SK-N-SH (cell line): ENCODE measurements around the gene LSS. TPM values are rescaled to one million over a fixed set of nuclear protein-coding genes. Genes with fewer than 3 reads are reported as not detected.

ENCODE experiments used
- CTCF ChIA-PET: fragments of 300-600, 350-600 bp; formaldehyde crosslinking; extraction: SDS; loops from one replicate; lab custom pipeline; 2021; lab: Yijun Ruan, JAX
- POLR2A ChIA-PET: fragments of 350-600 bp; sonication (Branson Sonifier 250); formaldehyde crosslinking; extraction: SDS; loops from one replicate; lab custom pipeline; 2020; ENCODE audit warnings: antibody characterized with exemption, inconsistent platforms; lab: Yijun Ruan, JAX
- DNase-seq: peaks from one replicate; pipeline ENCODE4 v3.0.0; 2012
- H2AFZ ChIP-seq: fragments of 200-600 bp; sonication (generic); 2 replicates; pipeline ENCODE4 v1.8.1; 2016; ENCODE audit warnings: antibody characterized with exemption, mild to moderate bottlenecking, low read depth
- H3F3A ChIP-seq: fragments of 200-600 bp; sonication (generic); replicated peaks from 2 replicates; pipeline ENCODE3; 2016; ENCODE audit warnings: antibody characterized with exemption, mild to moderate bottlenecking; ENCODE audit not compliant: insufficient read depth
- H3K27ac ChIP-seq, 2 experiments: fragments of 200-500 bp in 1 of 2; fragments of 200-600 bp in 1 of 2; sonication (Bioruptor generic) in 1 of 2; sonication (generic), shearing (Covaris generic) in 1 of 2; 2 replicates each; pipeline versions ENCODE4 v1.5.1 to v1.6.1; 2014 to 2016; ENCODE audit warnings: low read depth in 2 of 2, inconsistent platforms in 1 of 2, low read length in 1 of 2, mild to moderate bottlenecking in 1 of 2, mixed read lengths in 1 of 2
- H3K27me3 ChIP-seq: fragments of 200-600 bp; sonication (generic), shearing (Covaris generic); 2 replicates; pipeline ENCODE4 v1.6.1; 2016; ENCODE audit warnings: mixed run types; ENCODE audit not compliant: insufficient read depth
- H3K36me3 ChIP-seq, 2 experiments: fragments of 200-500 bp in 1 of 2; fragments of 200-600 bp in 1 of 2; sonication (Bioruptor generic) in 1 of 2; sonication (generic) in 1 of 2; replicated peaks in 1 of 2; 2 replicates each; pipeline versions ENCODE3 to v1.5.1; 2014 to 2016; ENCODE audit warnings: low read length in 1 of 2, mild to moderate bottlenecking in 1 of 2; ENCODE audit not compliant: insufficient read depth in 2 of 2, control insufficient read depth in 1 of 2
- H3K4me1 ChIP-seq, 2 experiments: fragments of 200-500 bp in 1 of 2; fragments of 200-600 bp in 1 of 2; sonication (Bioruptor generic) in 1 of 2; sonication (generic), shearing (Covaris generic) in 1 of 2; 2 replicates each; pipeline versions ENCODE4 v1.5.1 to v1.6.1; 2014 to 2016; ENCODE audit warnings: low read depth in 1 of 2, low read length in 1 of 2, mixed run types in 1 of 2; ENCODE audit not compliant: insufficient read depth in 2 of 2, control insufficient read depth in 1 of 2
- H3K4me2 ChIP-seq: fragments of 200-600 bp; sonication (generic), shearing (Covaris generic); 2 replicates; pipeline ENCODE4 v1.6.1; 2017; ENCODE audit warnings: mixed run types
- H3K4me3 ChIP-seq, 2 experiments: fragments of 200-500 bp in 1 of 2; fragments of 200-600 bp in 1 of 2; sonication (Bioruptor generic) in 1 of 2; sonication (generic), shearing (Covaris generic) in 1 of 2; 2 replicates each; pipeline versions ENCODE4 v1.5.1 to v1.8.1; 2014 to 2016; ENCODE audit warnings: low read depth in 2 of 2, inconsistent platforms in 1 of 2, low read length in 1 of 2, mild to moderate bottlenecking in 1 of 2, mixed read lengths in 1 of 2, moderate library complexity in 1 of 2
- H3K79me2 ChIP-seq: fragments of 200-600 bp; sonication (generic); 2 replicates; pipeline ENCODE4 v1.8.1; 2017; ENCODE audit warnings: mild to moderate bottlenecking; ENCODE audit not compliant: insufficient read depth
- H3K9ac ChIP-seq: fragments of 200-600 bp; sonication (generic); 2 replicates; pipeline ENCODE4 v1.6.1; 2017; ENCODE audit warnings: mixed run types
- H3K9me2 ChIP-seq: fragments of 200-600 bp; sonication (generic); 2 replicates; pipeline ENCODE4 v1.6.1; 2017; ENCODE audit warnings: mixed run types
- H3K9me3 ChIP-seq: fragments of 200-600 bp; sonication (generic); 2 replicates; pipeline ENCODE4 v1.6.1; 2017; ENCODE audit warnings: mixed run types, mild to moderate bottlenecking, moderate library complexity
- H4K20me1 ChIP-seq: fragments of 200-600 bp; sonication (generic); 2 replicates; pipeline ENCODE4 v1.6.1; 2017; ENCODE audit warnings: mild to moderate bottlenecking, mixed run types; ENCODE audit not compliant: insufficient read depth
- CHD2 ChIP-seq: fragments of 150-350 bp; IDR thresholded peaks from 2 replicates; pipeline ENCODE4 v1.6.1; 2018; ENCODE audit warnings: low read length; ENCODE audit not compliant: partially characterized antibody
- ELF1 ChIP-seq: IDR thresholded peaks from 2 replicates; pipeline ENCODE4 v1.4.0; 2012
- EP300 ChIP-seq, 2 experiments: IDR thresholded peaks; 2 replicates each; pipeline versions ENCODE4 v1.4.0 to v1.6.1; 2012; ENCODE audit warnings: borderline replicate concordance in 1 of 2, low read depth in 1 of 2, low read length in 1 of 2
- EZH2phosphoT487 ChIP-seq: fragments of 200-600 bp; sonication (generic); IDR thresholded peaks from 2 replicates; pipeline ENCODE4 v1.6.1; 2017; ENCODE audit warnings: low read depth, mixed run types, mild to moderate bottlenecking, antibody characterized with exemption, moderate library complexity, borderline replicate concordance
- FOSL2 ChIP-seq: IDR thresholded peaks from 2 replicates; pipeline ENCODE4 v1.4.0; 2012; ENCODE audit warnings: low read depth, mild to moderate bottlenecking, moderate library complexity, borderline replicate concordance
- GATA2 ChIP-seq: sonication (generic); formaldehyde crosslinking; IDR thresholded peaks from 2 replicates; pipeline ENCODE4 v1.5.0; 2020; ENCODE audit warnings: mild to moderate bottlenecking, missing genetic modification reagents
- JUND ChIP-seq: IDR thresholded peaks from 2 replicates; pipeline ENCODE4 v1.4.0; 2012
- MXI1 ChIP-seq: IDR thresholded peaks from 2 replicates; pipeline ENCODE4 v1.6.1; 2012; ENCODE audit warnings: mild to moderate bottlenecking, low read depth, low read length, improper control_type of control experiment
- NRF1 ChIP-seq: IDR thresholded peaks from 2 replicates; pipeline ENCODE4 v1.6.1; 2012; ENCODE audit warnings: low read depth, mild to moderate bottlenecking, low read length
- POLR2AphosphoS5 ChIP-seq: IDR thresholded peaks from 2 replicates; pipeline ENCODE4 v1.6.1; 2012; ENCODE audit warnings: low read depth, low read length
- RAD21 ChIP-seq: IDR thresholded peaks from 2 replicates; pipeline ENCODE4 v1.6.1; 2012; ENCODE audit warnings: mild to moderate bottlenecking, low read length
- YY1 ChIP-seq: IDR thresholded peaks from 2 replicates; pipeline ENCODE4 v1.4.0; 2012; ENCODE audit warnings: low read depth, mild to moderate bottlenecking
- WGBS: methylation state at CpG from one replicate; pipeline ENCODE4 v1.1.6; 2017; ENCODE audit warnings: low lambda C conversion rate; 5-methylcytosine and 5-hydroxymethylcytosine counted together
- polyA plus RNA-seq, 3 experiments: library from polyadenylated mRNA; depleted of rRNA; stranded (reverse); fragments of >200 nt; gene quantifications; 2 replicates each; pipeline ENCODE4 v1.2.3, GENCODE V29; 2012
- TF ChIP-seq, protein P1 (sequence below): fragments of 150-350 bp; IDR thresholded peaks from 2 replicates; pipeline ENCODE4 v1.6.1; 2017; ENCODE audit warnings: antibody characterized with exemption, low read length, low read depth, borderline replicate concordance
- TF ChIP-seq, protein P2 (sequence below): IDR thresholded peaks from 2 replicates; pipeline ENCODE4 v1.6.1; 2012; ENCODE audit warnings: mild to moderate bottlenecking, low read depth, low read length, moderate library complexity
- TF ChIP-seq, protein P3 (sequence below): IDR thresholded peaks from 2 replicates; pipeline ENCODE4 v1.4.0; 2012; ENCODE audit warnings: low read depth
- TF ChIP-seq, protein P4 (sequence below): IDR thresholded peaks from 2 replicates; pipeline ENCODE4 v1.4.0; 2012; ENCODE audit warnings: low read depth, borderline replicate concordance
- TF ChIP-seq, protein P5 (sequence below): fragments of 200-600 bp; sonication (generic); IDR thresholded peaks from 2 replicates; pipeline ENCODE4 v1.6.1; 2017; ENCODE audit warnings: antibody characterized with exemption, mild to moderate bottlenecking, moderate library complexity

Gene LSS
- polyA plus RNA-seq, 1 of the 3 experiments (the other 2 are of a cell fraction), result 38.7 TPM

DNA sequence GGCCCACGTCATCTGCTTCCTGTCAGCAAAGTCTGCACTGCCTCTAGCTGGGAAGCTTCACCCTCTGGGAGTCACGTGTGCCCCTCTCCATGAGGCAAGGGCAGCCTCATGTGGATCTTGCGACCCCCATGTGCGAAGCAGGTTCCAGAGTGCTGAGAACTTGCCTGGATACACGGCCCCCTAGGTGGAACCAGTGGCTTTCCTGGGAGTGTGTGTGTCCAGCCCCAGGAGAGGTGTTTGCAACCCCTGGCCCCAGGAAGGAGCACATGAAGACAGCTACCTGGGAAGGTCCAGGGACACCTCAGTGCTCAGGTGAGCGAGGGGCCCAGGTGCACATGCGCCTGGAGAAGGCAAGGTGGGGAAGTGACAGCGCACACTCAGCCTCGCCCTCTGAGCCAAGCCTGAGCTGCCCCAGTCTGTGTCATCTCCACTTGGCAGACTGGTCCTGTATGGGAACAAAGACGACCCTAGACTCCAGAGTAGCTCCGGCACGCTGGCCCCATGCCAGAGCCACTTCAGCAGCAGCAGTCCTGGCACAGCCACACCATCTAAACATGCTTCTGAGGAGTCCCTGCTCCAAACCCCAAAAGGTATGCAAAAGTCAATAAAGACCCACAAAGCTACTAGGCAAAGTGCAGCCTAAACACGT lies 8.9 kb downstream of the LSS start:
- Histone ChIP-seq H3F3A (no peaks in the 10 kb centered on the region), H2AFZ (no peak overlapping the region), H3K27me3 (no peaks in the 10 kb centered on the region), H3K4me1 (peaks cover 0 to 7% of the 10 kb centered on the region in 2 experiments; a peak in 1 of 4 replicates), H4K20me1 (no peaks in the 10 kb centered on the region; the same call in 1 of the 2 replicates), H3K4me3 (no peak overlapping the region), H3K79me2 (peaks cover 6% of the 10 kb centered on the region), H3K9ac (no peak overlapping the region), H3K36me3 (peaks cover 0 to 30% of the 10 kb centered on the region in 2 experiments), H3K4me2 (no peak overlapping the region), H3K9me3 (no peaks in the 10 kb centered on the region), H3K9me2 (no peaks in the 10 kb centered on the region), H3K27ac (no peak overlapping the region; a peak in 1 of 4 replicates)
- POLR2A ChIA-PET, result no interaction called here
- 81% methylated on average over 8 of the region's 13 CpGs for WGBS
- TF ChIP-seq ELF1, result no peak
- no peak for TF ChIP-seq EZH2phosphoT487
- DNase-seq, result no peak
- CTCF ChIA-PET, result interaction anchor here (0.9 to 1.4 kb wide), 3 partner anchors 9 to 76 kb away, joined by 4 to 7 read pairs (median 4); partner anchors contain the start of gene LSS

DNA sequence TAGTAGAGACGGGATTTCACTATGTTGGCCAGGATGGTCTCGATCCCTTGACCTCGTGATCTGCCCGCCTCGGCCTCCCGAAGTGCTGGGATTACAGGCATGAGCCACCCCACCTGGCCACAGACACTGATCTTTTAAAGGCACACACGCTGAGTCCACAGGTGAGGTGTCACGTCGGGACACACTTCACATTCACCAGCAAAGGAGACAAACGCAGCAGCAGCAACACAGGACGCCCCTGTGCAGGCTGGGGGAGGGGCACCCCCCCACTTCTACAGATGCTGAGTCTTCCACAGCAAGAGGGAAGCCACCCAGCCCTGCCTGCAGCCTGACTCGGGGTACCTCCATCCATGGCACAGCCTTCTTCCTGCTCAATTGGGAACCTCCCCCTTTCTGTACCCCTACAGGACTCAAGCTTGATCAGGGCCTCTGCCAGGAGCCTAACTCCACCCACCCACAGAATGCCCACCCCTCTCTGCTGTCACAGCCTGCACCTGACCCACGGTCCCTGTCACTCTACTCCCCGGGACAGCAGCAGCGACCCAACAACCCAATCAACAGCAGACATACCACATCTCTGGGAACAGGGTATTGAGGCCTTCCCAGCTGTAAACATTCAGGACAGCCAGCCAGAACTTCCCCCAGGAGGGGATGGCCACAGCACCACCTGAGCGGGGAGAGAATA lies 9.5 kb downstream of the LSS start:
- Histone ChIP-seq H3K4me1 (peaks cover 0 to 14% of the 10 kb centered on the region in 2 experiments; a peak in 1 of 4 replicates), H3K9me2 (no peaks in the 10 kb centered on the region), H2AFZ (no peak overlapping the region), H4K20me1 (no peaks in the 10 kb centered on the region), H3K4me3 (no peak overlapping the region), H3K36me3 (peaks cover 0 to 35% of the 10 kb centered on the region in 2 experiments), H3K27ac (no peak overlapping the region), H3K9ac (no peak overlapping the region), H3F3A (no peaks in the 10 kb centered on the region), H3K4me2 (no peak overlapping the region), H3K27me3 (no peaks in the 10 kb centered on the region), H3K79me2 (no peaks in the 10 kb centered on the region; the same call in 1 of the 2 replicates), H3K9me3 (no peaks in the 10 kb centered on the region)
- ChIA-PET POLR2A (no interaction called here), CTCF (interaction anchor here (1.2 to 1.4 kb wide), 2 partner anchors 10 to 75 kb away, joined by 4 to 7 read pairs; partner anchors contain the start of gene LSS)
- WGBS, result 93% methylated on average over 13 of the region's 16 CpGs
- no peak for DNase-seq
- no peak for TF ChIP-seq NRF1
- no peak for TF ChIP-seq MXI1
- TF ChIP-seq EP300 (IDR thresholded peaks at IDR 0.05; ENCODE audit: borderline replicate concordance in 1 of 2, low read depth in 1 of 2, low read length in 1 of 2), result no peak
- TF ChIP-seq, protein P1, sequence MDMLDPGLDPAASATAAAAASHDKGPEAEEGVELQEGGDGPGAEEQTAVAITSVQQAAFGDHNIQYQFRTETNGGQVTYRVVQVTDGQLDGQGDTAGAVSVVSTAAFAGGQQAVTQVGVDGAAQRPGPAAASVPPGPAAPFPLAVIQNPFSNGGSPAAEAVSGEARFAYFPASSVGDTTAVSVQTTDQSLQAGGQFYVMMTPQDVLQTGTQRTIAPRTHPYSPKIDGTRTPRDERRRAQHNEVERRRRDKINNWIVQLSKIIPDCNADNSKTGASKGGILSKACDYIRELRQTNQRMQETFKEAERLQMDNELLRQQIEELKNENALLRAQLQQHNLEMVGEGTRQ, result no peak
- no peak for TF ChIP-seq FOSL2
- TF ChIP-seq, protein P2, sequence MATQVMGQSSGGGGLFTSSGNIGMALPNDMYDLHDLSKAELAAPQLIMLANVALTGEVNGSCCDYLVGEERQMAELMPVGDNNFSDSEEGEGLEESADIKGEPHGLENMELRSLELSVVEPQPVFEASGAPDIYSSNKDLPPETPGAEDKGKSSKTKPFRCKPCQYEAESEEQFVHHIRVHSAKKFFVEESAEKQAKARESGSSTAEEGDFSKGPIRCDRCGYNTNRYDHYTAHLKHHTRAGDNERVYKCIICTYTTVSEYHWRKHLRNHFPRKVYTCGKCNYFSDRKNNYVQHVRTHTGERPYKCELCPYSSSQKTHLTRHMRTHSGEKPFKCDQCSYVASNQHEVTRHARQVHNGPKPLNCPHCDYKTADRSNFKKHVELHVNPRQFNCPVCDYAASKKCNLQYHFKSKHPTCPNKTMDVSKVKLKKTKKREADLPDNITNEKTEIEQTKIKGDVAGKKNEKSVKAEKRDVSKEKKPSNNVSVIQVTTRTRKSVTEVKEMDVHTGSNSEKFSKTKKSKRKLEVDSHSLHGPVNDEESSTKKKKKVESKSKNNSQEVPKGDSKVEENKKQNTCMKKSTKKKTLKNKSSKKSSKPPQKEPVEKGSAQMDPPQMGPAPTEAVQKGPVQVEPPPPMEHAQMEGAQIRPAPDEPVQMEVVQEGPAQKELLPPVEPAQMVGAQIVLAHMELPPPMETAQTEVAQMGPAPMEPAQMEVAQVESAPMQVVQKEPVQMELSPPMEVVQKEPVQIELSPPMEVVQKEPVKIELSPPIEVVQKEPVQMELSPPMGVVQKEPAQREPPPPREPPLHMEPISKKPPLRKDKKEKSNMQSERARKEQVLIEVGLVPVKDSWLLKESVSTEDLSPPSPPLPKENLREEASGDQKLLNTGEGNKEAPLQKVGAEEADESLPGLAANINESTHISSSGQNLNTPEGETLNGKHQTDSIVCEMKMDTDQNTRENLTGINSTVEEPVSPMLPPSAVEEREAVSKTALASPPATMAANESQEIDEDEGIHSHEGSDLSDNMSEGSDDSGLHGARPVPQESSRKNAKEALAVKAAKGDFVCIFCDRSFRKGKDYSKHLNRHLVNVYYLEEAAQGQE, result no peak
- TF ChIP-seq, protein P3, sequence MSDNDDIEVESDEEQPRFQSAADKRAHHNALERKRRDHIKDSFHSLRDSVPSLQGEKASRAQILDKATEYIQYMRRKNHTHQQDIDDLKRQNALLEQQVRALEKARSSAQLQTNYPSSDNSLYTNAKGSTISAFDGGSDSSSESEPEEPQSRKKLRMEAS, result no peak
- TF ChIP-seq GATA2 (CRISPR knock-in tag), result no peak
- no peak for TF ChIP-seq YY1
- TF ChIP-seq, protein P4, sequence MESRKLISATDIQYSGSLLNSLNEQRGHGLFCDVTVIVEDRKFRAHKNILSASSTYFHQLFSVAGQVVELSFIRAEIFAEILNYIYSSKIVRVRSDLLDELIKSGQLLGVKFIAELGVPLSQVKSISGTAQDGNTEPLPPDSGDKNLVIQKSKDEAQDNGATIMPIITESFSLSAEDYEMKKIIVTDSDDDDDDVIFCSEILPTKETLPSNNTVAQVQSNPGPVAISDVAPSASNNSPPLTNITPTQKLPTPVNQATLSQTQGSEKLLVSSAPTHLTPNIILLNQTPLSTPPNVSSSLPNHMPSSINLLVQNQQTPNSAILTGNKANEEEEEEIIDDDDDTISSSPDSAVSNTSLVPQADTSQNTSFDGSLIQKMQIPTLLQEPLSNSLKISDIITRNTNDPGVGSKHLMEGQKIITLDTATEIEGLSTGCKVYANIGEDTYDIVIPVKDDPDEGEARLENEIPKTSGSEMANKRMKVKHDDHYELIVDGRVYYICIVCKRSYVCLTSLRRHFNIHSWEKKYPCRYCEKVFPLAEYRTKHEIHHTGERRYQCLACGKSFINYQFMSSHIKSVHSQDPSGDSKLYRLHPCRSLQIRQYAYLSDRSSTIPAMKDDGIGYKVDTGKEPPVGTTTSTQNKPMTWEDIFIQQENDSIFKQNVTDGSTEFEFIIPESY, result no peak
- TF ChIP-seq CHD2, result no peak
- TF ChIP-seq JUND, result no peak
- no peak for TF ChIP-seq POLR2AphosphoS5
- no peak for TF ChIP-seq RAD21
- TF ChIP-seq, protein P5, sequence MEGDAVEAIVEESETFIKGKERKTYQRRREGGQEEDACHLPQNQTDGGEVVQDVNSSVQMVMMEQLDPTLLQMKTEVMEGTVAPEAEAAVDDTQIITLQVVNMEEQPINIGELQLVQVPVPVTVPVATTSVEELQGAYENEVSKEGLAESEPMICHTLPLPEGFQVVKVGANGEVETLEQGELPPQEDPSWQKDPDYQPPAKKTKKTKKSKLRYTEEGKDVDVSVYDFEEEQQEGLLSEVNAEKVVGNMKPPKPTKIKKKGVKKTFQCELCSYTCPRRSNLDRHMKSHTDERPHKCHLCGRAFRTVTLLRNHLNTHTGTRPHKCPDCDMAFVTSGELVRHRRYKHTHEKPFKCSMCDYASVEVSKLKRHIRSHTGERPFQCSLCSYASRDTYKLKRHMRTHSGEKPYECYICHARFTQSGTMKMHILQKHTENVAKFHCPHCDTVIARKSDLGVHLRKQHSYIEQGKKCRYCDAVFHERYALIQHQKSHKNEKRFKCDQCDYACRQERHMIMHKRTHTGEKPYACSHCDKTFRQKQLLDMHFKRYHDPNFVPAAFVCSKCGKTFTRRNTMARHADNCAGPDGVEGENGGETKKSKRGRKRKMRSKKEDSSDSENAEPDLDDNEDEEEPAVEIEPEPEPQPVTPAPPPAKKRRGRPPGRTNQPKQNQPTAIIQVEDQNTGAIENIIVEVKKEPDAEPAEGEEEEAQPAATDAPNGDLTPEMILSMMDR, result no peak
- no peak for TF ChIP-seq ELF1
